Adrenal gland (tissue), 12 donors: ENCODE results near the gene TRDN. TPM values are rescaled to one million over a fixed set of nuclear protein-coding genes. Genes with fewer than 3 reads are reported as not detected.
"Not testable (repeated sequence)": the region's sequence is repeated elsewhere in the genome, so short reads cannot be mapped to it uniquely, and the experiment has no call there.

ENCODE experiments used
- DNase-seq, 7 donors: peaks; one replicate each; pipeline ENCODE4 v3.0.0-alpha.2; 2019 to 2020
- H3K27ac ChIP-seq, 5 donors: fragments of 200-600 bp; sonication (generic) in 4 of 5; 1 replicate in 3 of 5; 2 replicates in 2 of 5; pipeline versions ENCODE4 v1.5.1 to v1.8.0; 2016 to 2020; ENCODE audit warnings: mild to moderate bottlenecking in 1 of 5
- H3K27me3 ChIP-seq: fragments of 200-600 bp; 2 replicates; pipeline ENCODE4 v1.8.0; 2021
- H3K36me3 ChIP-seq, 2 donors: fragments of 200-600 bp; replicated peaks in 1 of 2; 1 replicate in 1 of 2; 2 replicates in 1 of 2; pipeline versions ENCODE4 v1.5.1 to v1.8.0; 2018 to 2022
- H3K4me1 ChIP-seq, 2 donors: fragments of 200-600 bp; replicated peaks in 1 of 2; 1 replicate in 1 of 2; 2 replicates in 1 of 2; pipeline versions ENCODE4 v1.5.1 to v1.8.0; 2018 to 2021
- H3K4me3 ChIP-seq, 4 donors: fragments of 200-600 bp; sonication (generic) in 3 of 4; one replicate each; pipeline ENCODE4 v1.5.1; 2016 to 2018
- H3K9me3 ChIP-seq, 3 donors: fragments of 200-600 bp; sonication (generic) in 1 of 3; replicated peaks in 1 of 3; 1 replicate in 2 of 3; 2 replicates in 1 of 3; pipeline versions ENCODE4 v1.5.1 to v1.8.0; 2016 to 2021
- POLR2A ChIP-seq, 2 donors: fragments of 450-650 bp; IDR thresholded peaks; one replicate each; pipeline ENCODE4 v1.6.1; 2017; ENCODE audit warnings: antibody characterized with exemption in 2 of 2, mild to moderate bottlenecking in 2 of 2, moderate library complexity in 1 of 2
- WGBS, 4 donors: extraction: QIAGEN DNeasy Blood & Tissue Kit in 2 of 4; methylation state at CpG; one replicate each; pipeline versions ENCODE4 v1.1.5 to v1.1.7; 2013 to 2017; 5-methylcytosine and 5-hydroxymethylcytosine counted together
- intact Hi-C, 2 donors: fragments of 100-400 bp; cut with DNase I; formaldehyde crosslinking; loops; one replicate each; pipeline versions ENCODE4 v1.14.1 to v1.15.0; 2022 to 2023
- polyA plus RNA-seq, 3 donors: library from polyadenylated mRNA; stranded (reverse); fragments of 200-250 nt in 2 of 3; fragments of 350-450 nt in 1 of 3; fragmentation: Illumina TruSeq in 1 of 3; extraction: RNeasy Lipid Tissue Mini Kit (QIAGEN cat#74804) in 1 of 3; gene quantifications; one replicate each; pipeline ENCODE4 v1.2.3, GENCODE V29; 2013 to 2014
- total RNA-seq, 9 donors: library from RNA; depleted of rRNA in 4 of 9; stranded (reverse); fragments of >200 nt in 4 of 9; fragments of 120-200 nt in 1 of 9; fragmentation: NEBNext Ultra II Directional in 1 of 9; extraction: Animal tissue kit (Norgen Biotek cat#: 25700) in 1 of 9; gene quantifications; one replicate each; pipeline versions ENCODE4 v1.1.0 to v1.2.4, GENCODE V29; 2013 to 2023
- TF ChIP-seq, protein P1 (sequence below), 6 experiments: fragments of 450-650 bp in 4 of 6; fragments of 200-600 bp in 2 of 6; sonication (generic) in 1 of 6; IDR thresholded peaks; 1 replicate in 5 of 6; 2 replicates in 1 of 6; pipeline versions ENCODE4 v1.5.1 to v1.8.0; 2016 to 2021; ENCODE audit warnings: antibody characterized with exemption in 6 of 6, mild to moderate bottlenecking in 2 of 6, moderate library complexity in 1 of 6
- donor health status: healthy with polysubstance abuse.
- donor health status: Bipolar disorder and iron deficiency.
- donor health status: DM: yes; HTN: yes; CAD: no.
- donor health status: DM: no; HTN: no; CAD: no.
- donor health status: DM: no; HTN: no; CAD: no.
- donor health status: DM: yes; HTN: yes; CAD: no.

TRDN gene
- total and polyA plus RNA-seq, 12 donors, result 0.06 to 3.5 (median 0.54) TPM; not detected in 2

DNA sequence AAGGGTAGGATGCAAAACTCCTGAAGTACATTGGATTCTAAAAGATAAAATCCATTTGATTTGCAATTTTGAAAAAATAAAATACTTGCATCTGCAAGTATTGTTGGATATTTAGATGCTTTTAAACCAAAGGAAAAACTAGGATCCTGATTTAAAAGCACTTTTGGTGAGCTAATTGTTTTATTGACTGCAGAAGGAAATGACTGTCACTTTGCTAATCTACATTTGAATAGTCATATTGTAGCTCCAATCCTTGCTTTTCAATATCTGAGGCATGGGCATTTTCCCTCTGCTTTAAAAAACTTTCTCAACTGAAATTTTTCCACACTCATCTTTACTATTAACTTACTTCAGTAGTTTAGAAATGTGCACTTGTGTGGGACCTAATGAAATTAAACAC is 74.1 kb downstream of the TRDN start:
- Histone ChIP-seq H3K9me3 (no peaks in the 10 kb centered on the region), H3K4me1 (no peaks in the 10 kb centered on the region), H3K4me3 (no peak overlapping the region), H3K27ac (no peak overlapping the region), H3K36me3 (no peaks in the 10 kb centered on the region), H3K27me3 (no peaks in the 10 kb centered on the region)
- intact Hi-C loops, result no loop called here
- TF ChIP-seq, protein P1, sequence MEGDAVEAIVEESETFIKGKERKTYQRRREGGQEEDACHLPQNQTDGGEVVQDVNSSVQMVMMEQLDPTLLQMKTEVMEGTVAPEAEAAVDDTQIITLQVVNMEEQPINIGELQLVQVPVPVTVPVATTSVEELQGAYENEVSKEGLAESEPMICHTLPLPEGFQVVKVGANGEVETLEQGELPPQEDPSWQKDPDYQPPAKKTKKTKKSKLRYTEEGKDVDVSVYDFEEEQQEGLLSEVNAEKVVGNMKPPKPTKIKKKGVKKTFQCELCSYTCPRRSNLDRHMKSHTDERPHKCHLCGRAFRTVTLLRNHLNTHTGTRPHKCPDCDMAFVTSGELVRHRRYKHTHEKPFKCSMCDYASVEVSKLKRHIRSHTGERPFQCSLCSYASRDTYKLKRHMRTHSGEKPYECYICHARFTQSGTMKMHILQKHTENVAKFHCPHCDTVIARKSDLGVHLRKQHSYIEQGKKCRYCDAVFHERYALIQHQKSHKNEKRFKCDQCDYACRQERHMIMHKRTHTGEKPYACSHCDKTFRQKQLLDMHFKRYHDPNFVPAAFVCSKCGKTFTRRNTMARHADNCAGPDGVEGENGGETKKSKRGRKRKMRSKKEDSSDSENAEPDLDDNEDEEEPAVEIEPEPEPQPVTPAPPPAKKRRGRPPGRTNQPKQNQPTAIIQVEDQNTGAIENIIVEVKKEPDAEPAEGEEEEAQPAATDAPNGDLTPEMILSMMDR (IDR thresholded peaks at IDR 0.05), result no peak
- no peak for TF ChIP-seq POLR2A (IDR thresholded peaks at IDR 0.05)
- DNase-seq, result no peak

DNA sequence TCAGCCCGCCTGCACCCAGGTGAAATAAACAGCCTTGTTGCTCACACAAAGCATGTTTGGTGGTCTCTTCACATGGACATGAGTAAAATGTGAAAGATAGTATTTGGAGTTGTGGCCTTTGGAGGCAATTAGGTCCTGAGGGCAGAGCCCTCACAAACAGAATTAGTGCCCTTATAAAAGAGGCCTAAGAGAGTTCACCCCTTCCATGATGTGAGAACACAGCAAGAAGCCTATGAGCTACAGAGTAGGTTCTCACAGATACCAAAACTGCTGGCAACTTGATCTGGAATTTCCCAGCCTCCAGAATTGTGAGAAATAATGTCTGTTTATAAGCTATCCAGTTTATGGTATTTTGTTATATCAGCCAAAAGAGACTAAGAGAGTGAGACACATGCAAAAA is 74.5 kb downstream of the TRDN start:
- no peak for TF ChIP-seq POLR2A (IDR thresholded peaks at IDR 0.05)
- TF ChIP-seq, protein P1 (IDR thresholded peaks at IDR 0.05), result no peak
- H3K27me3 ChIP-seq, result no peaks in the 10 kb centered on the region
- no peak for DNase-seq
- no peaks in the 10 kb centered on the region for H3K36me3 ChIP-seq
- intact Hi-C loops, result no loop called here
- no peaks in the 10 kb centered on the region for H3K4me1 ChIP-seq
- H3K4me3 ChIP-seq, result no peak overlapping the region
- WGBS, 4 donors, result 94 to 100% (median 96%) methylated on average over 1 of the region's 1 CpG
- no peaks in the 10 kb centered on the region for H3K9me3 ChIP-seq
- no peak overlapping the region for H3K27ac ChIP-seq

DNA sequence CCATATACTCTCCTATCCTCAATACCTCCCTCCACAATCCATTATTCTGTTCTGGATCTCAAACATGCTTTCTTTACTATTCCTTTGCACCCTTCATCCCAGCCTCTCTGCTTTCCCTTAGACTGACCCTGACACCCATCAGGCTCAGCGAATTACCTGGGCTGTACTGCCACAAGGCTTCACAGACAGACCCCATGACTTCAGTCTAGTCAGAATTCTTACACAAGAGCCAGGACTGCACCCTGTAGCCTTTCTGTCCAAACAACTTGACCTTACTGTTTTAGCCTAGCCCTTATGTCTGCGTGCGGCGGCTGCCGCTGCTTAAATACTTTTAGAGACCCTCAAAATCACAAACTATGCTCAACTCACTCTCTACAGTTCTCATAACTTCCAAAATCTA is 76.9 kb downstream of the TRDN start:
- intact Hi-C loops, H3K4me1 ChIP-seq, H3K27me3 ChIP-seq, DNase-seq, H3K9me3 ChIP-seq, H3K36me3 ChIP-seq, H3K27ac ChIP-seq, H3K4me3 ChIP-seq: not testable (repeated sequence)
- 82 to 95% (median 91%) methylated on average over 5 of the region's 5 CpGs for WGBS, 4 donors

DNA sequence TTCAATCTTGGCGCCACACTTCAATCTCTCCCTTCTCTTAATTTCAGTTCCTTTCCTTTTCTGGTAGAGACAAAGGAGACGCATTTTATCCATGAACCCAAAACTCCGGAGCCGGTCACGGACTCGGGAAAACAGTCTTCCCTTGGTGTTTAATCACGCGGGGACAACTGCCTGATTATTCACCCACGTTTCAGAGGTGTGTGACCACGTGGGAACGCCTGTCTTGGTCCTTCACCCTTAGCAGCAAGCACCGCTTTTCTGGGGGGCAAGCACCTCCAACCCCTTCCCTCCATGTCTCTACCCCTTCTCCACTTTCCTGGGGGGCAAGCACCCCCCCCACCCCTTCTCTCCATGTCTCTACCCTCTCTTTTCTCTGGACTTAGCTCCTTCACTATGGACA is 79.3 kb downstream of the TRDN start:
- H3K4me3 ChIP-seq, H3K9me3 ChIP-seq, H3K27me3 ChIP-seq, H3K4me1 ChIP-seq, H3K36me3 ChIP-seq, intact Hi-C loops, H3K27ac ChIP-seq, DNase-seq: not testable (repeated sequence)
- WGBS, 4 donors, result 92 to 97% (median 95%) methylated on average over 12 of the region's 12 CpGs

DNA sequence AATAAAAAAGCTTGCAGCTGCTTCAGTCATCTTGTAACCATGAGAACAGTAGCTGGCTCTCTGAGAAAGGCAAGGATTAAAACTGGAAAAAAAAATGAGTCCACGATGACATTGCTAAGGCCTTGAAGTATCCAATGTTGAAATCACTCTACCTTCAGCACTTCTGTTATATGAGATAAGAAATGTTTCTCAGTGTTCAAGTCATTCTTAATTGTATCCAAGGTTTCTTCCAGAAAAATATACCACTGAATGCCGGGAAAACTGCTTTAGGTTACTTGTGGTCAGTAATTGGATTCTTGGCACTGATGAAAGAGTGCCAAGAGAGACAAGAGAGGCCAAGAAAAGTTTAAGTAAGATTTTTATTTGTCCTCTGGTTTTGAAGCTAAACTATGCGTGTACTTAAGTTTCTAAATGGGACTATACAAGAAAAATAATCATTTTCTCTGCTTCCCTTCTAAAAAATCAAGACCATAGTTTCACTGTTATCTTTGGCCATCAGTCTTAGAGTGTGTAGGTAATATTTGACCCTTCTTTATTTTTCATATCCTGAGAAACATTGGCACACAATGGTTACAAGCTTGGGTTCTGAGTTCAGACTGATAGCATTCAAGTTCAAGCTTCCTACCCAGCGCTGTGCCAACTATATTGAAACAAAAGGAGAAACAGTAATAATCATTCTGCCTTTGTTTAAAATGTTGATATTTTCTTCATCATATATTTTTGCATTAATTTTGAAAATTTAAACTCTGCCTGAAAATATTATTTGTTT is 84.6 kb downstream of the TRDN start:
- Histone ChIP-seq H3K4me1 (peaks cover 8 to 12% of the 10 kb centered on the region in 2 donors), H3K27ac (peak overlapping the region in 1 of 5 donors; percentile 35), H3K4me3 (no peak overlapping the region), H3K36me3 (no peaks in the 10 kb centered on the region), H3K9me3 (no peaks in the 10 kb centered on the region), H3K27me3 (no peaks in the 10 kb centered on the region)
- WGBS, 4 donors, result 32 to 41% (median 34%) methylated on average over 4 of the region's 4 CpGs
- TF ChIP-seq, protein P1 (IDR thresholded peaks at IDR 0.05), result no peak
- TF ChIP-seq POLR2A (IDR thresholded peaks at IDR 0.05), result no peak
- no peak for DNase-seq
- intact Hi-C loops, result no loop called here
